ENCODE results near the gene SMYD1.
"Not testable (repeated sequence)": the region's sequence is repeated elsewhere in the genome, so short reads cannot be mapped to it uniquely, and the experiment has no call there.

Gene SMYD1

GRCh38 chr2:88036606-88037005, 31.0 kb upstream of the SMYD1 start:
- Histone ChIP-seq H3K4me1 (ENCODE audit: control insufficient read depth in 2 of 2, insufficient read depth in 2 of 2, low read length in 2 of 2) (no peaks in the 10 kb centered on the region), H3K27me3 (ENCODE audit: control insufficient read depth in 2 of 2, insufficient read depth in 2 of 2, low read length in 2 of 2) (no peaks in the 10 kb centered on the region), H3K9me3 (ENCODE audit: control insufficient read depth in 2 of 2, low read length in 2 of 2) (no peaks in the 10 kb centered on the region), H3K36me3 (ENCODE audit: control insufficient read depth in 2 of 2, insufficient read depth in 2 of 2, low read length in 2 of 2) (peaks cover 12 to 21% of the 10 kb centered on the region in 2 donors), H3K4me3 (ENCODE audit: low read length in 2 of 2) (no peak overlapping the region), H3K9ac (ENCODE audit: low read depth in 1 of 2, low read length in 2 of 2) (no peak overlapping the region), H3K27ac (ENCODE audit: low read depth in 2 of 2, low read length in 2 of 2) (peak overlapping the region in 1 of 2 donors; percentile 6)

- H3K4me3 ChIP-seq (ENCODE audit: low read length in 2 of 2), result no peak overlapping the region
- no peaks in the 10 kb centered on the region for H3K4me1 ChIP-seq (ENCODE audit: control insufficient read depth in 2 of 2, insufficient read depth in 2 of 2, low read length in 2 of 2)
- no peaks in the 10 kb centered on the region for H3K27me3 ChIP-seq (ENCODE audit: control insufficient read depth in 2 of 2, insufficient read depth in 2 of 2, low read length in 2 of 2)
- H3K36me3 ChIP-seq (ENCODE audit: control insufficient read depth in 2 of 2, insufficient read depth in 2 of 2, low read length in 2 of 2), result peaks cover 9 to 13% of the 10 kb centered on the region in 2 donors
- H3K9me3 ChIP-seq (ENCODE audit: control insufficient read depth in 2 of 2, low read length in 2 of 2), result no peaks in the 10 kb centered on the region
- no peak overlapping the region for H3K9ac ChIP-seq (ENCODE audit: low read depth in 1 of 2, low read length in 2 of 2)
- H3K27ac ChIP-seq (ENCODE audit: low read depth in 2 of 2, low read length in 2 of 2), result no peak overlapping the region
Observed at GRCh38 chr2:88038263-88039105, 29.1 kb upstream of the SMYD1 start.

GRCh38 chr2:88042476-88042875, 25.1 kb upstream of the SMYD1 start:
- Histone ChIP-seq H3K4me1 (ENCODE audit: control insufficient read depth in 2 of 2, insufficient read depth in 2 of 2, low read length in 2 of 2) (no peaks in the 10 kb centered on the region), H3K36me3 (ENCODE audit: control insufficient read depth in 2 of 2, insufficient read depth in 2 of 2, low read length in 2 of 2) (no peaks in the 10 kb centered on the region), H3K9ac (ENCODE audit: low read depth in 1 of 2, low read length in 2 of 2) (no peak overlapping the region), H3K27me3 (ENCODE audit: control insufficient read depth in 2 of 2, insufficient read depth in 2 of 2, low read length in 2 of 2) (no peaks in the 10 kb centered on the region), H3K9me3 (ENCODE audit: control insufficient read depth in 2 of 2, low read length in 2 of 2) (no peaks in the 10 kb centered on the region), H3K4me3 (ENCODE audit: low read length in 2 of 2) (no peak overlapping the region), H3K27ac (ENCODE audit: low read depth in 2 of 2, low read length in 2 of 2) (no peak overlapping the region)

GRCh38 chr2:88045561-88045960, 22.1 kb upstream of the SMYD1 start:
- not testable (repeated sequence) for H3K27ac ChIP-seq (ENCODE audit: low read depth in 2 of 2, low read length in 2 of 2); H3K4me3 ChIP-seq (ENCODE audit: low read length in 2 of 2); H3K9ac ChIP-seq (ENCODE audit: low read depth in 1 of 2, low read length in 2 of 2); H3K36me3 ChIP-seq (ENCODE audit: control insufficient read depth in 2 of 2, insufficient read depth in 2 of 2, low read length in 2 of 2); H3K4me1 ChIP-seq (ENCODE audit: control insufficient read depth in 2 of 2, insufficient read depth in 2 of 2, low read length in 2 of 2); H3K9me3 ChIP-seq (ENCODE audit: control insufficient read depth in 2 of 2, low read length in 2 of 2); H3K27me3 ChIP-seq (ENCODE audit: control insufficient read depth in 2 of 2, insufficient read depth in 2 of 2, low read length in 2 of 2)

GRCh38 chr2:88048541-88048940, 19.1 kb upstream of the SMYD1 start:
- Histone ChIP-seq H3K9ac (ENCODE audit: low read depth in 1 of 2, low read length in 2 of 2) (no peak overlapping the region), H3K27ac (ENCODE audit: low read depth in 2 of 2, low read length in 2 of 2) (no peak overlapping the region), H3K27me3 (ENCODE audit: control insufficient read depth in 2 of 2, insufficient read depth in 2 of 2, low read length in 2 of 2) (no peaks in the 10 kb centered on the region), H3K4me1 (ENCODE audit: control insufficient read depth in 2 of 2, insufficient read depth in 2 of 2, low read length in 2 of 2) (peaks cover 0 to 9% of the 10 kb centered on the region in 2 donors), H3K9me3 (ENCODE audit: control insufficient read depth in 2 of 2, low read length in 2 of 2) (no peaks in the 10 kb centered on the region), H3K4me3 (ENCODE audit: low read length in 2 of 2) (no peak overlapping the region), H3K36me3 (ENCODE audit: control insufficient read depth in 2 of 2, insufficient read depth in 2 of 2, low read length in 2 of 2) (peaks cover 4 to 7% of the 10 kb centered on the region in 2 donors)

- Histone ChIP-seq H3K4me3 (ENCODE audit: low read length in 2 of 2) (no peak overlapping the region), H3K9ac (ENCODE audit: low read depth in 1 of 2, low read length in 2 of 2) (no peak overlapping the region), H3K27me3 (ENCODE audit: control insufficient read depth in 2 of 2, insufficient read depth in 2 of 2, low read length in 2 of 2) (no peaks in the 10 kb centered on the region), H3K36me3 (ENCODE audit: control insufficient read depth in 2 of 2, insufficient read depth in 2 of 2, low read length in 2 of 2) (peaks cover 4 to 7% of the 10 kb centered on the region in 2 donors), H3K9me3 (ENCODE audit: control insufficient read depth in 2 of 2, low read length in 2 of 2) (no peaks in the 10 kb centered on the region), H3K27ac (ENCODE audit: low read depth in 2 of 2, low read length in 2 of 2) (no peak overlapping the region), H3K4me1 (ENCODE audit: control insufficient read depth in 2 of 2, insufficient read depth in 2 of 2, low read length in 2 of 2) (peaks cover 5 to 13% of the 10 kb centered on the region in 2 donors)
Observed at GRCh38 chr2:88049622-88050021, 18.0 kb upstream of the SMYD1 start.

- Histone ChIP-seq H3K9ac (ENCODE audit: low read depth in 1 of 2, low read length in 2 of 2) (no peak overlapping the region), H3K27me3 (ENCODE audit: control insufficient read depth in 2 of 2, insufficient read depth in 2 of 2, low read length in 2 of 2) (no peaks in the 10 kb centered on the region), H3K4me1 (ENCODE audit: control insufficient read depth in 2 of 2, insufficient read depth in 2 of 2, low read length in 2 of 2) (peaks cover 11 to 22% of the 10 kb centered on the region in 2 donors), H3K9me3 (ENCODE audit: control insufficient read depth in 2 of 2, low read length in 2 of 2) (no peaks in the 10 kb centered on the region), H3K4me3 (ENCODE audit: low read length in 2 of 2) (no peak overlapping the region), H3K27ac (ENCODE audit: low read depth in 2 of 2, low read length in 2 of 2) (no peak overlapping the region), H3K36me3 (ENCODE audit: control insufficient read depth in 2 of 2, insufficient read depth in 2 of 2, low read length in 2 of 2) (peaks cover 4 to 7% of the 10 kb centered on the region in 2 donors)
Observed at GRCh38 chr2:88051792-88052191, 15.8 kb upstream of the SMYD1 start.

GRCh38 chr2:88053296-88053695, 14.3 kb upstream of the SMYD1 start:
- H3K36me3 ChIP-seq (ENCODE audit: control insufficient read depth in 2 of 2, insufficient read depth in 2 of 2, low read length in 2 of 2), result peaks cover 4 to 7% of the 10 kb centered on the region in 2 donors
- no peaks in the 10 kb centered on the region for H3K9me3 ChIP-seq (ENCODE audit: control insufficient read depth in 2 of 2, low read length in 2 of 2)
- no peak overlapping the region for H3K9ac ChIP-seq (ENCODE audit: low read depth in 1 of 2, low read length in 2 of 2)
- no peaks in the 10 kb centered on the region for H3K27me3 ChIP-seq (ENCODE audit: control insufficient read depth in 2 of 2, insufficient read depth in 2 of 2, low read length in 2 of 2)
- peak overlapping the region in 1 of 2 donors; percentile 98 for H3K4me3 ChIP-seq (ENCODE audit: low read length in 2 of 2)
- H3K27ac ChIP-seq (ENCODE audit: low read depth in 2 of 2, low read length in 2 of 2), result no peak overlapping the region
- H3K4me1 ChIP-seq (ENCODE audit: control insufficient read depth in 2 of 2, insufficient read depth in 2 of 2, low read length in 2 of 2), result peaks cover 11 to 24% of the 10 kb centered on the region in 2 donors

- Histone ChIP-seq H3K9ac (ENCODE audit: low read depth in 1 of 2, low read length in 2 of 2) (peak overlapping the region; percentile 92 to 99), H3K27ac (ENCODE audit: low read depth in 2 of 2, low read length in 2 of 2) (peak overlapping the region; percentile 97), H3K36me3 (ENCODE audit: control insufficient read depth in 2 of 2, insufficient read depth in 2 of 2, low read length in 2 of 2) (peaks cover 4 to 6% of the 10 kb centered on the region in 2 donors), H3K4me3 (ENCODE audit: low read length in 2 of 2) (peak overlapping the region; percentile 70 to 98), H3K9me3 (ENCODE audit: control insufficient read depth in 2 of 2, low read length in 2 of 2) (no peaks in the 10 kb centered on the region), H3K4me1 (ENCODE audit: control insufficient read depth in 2 of 2, insufficient read depth in 2 of 2, low read length in 2 of 2) (peaks cover 11 to 24% of the 10 kb centered on the region in 2 donors), H3K27me3 (ENCODE audit: control insufficient read depth in 2 of 2, insufficient read depth in 2 of 2, low read length in 2 of 2) (no peaks in the 10 kb centered on the region)
Observed at GRCh38 chr2:88053934-88054781, 13.5 kb upstream of the SMYD1 start.

- H3K36me3 ChIP-seq (ENCODE audit: control insufficient read depth in 2 of 2, insufficient read depth in 2 of 2, low read length in 2 of 2), result peaks cover 2 to 4% of the 10 kb centered on the region in 2 donors
- peak overlapping the region; percentile 92 to 99 for H3K9ac ChIP-seq (ENCODE audit: low read depth in 1 of 2, low read length in 2 of 2)
- H3K4me3 ChIP-seq (ENCODE audit: low read length in 2 of 2), result peak overlapping the region; percentile 70 to 98
- peaks cover 11 to 24% of the 10 kb centered on the region in 2 donors for H3K4me1 ChIP-seq (ENCODE audit: control insufficient read depth in 2 of 2, insufficient read depth in 2 of 2, low read length in 2 of 2)
- H3K27me3 ChIP-seq (ENCODE audit: control insufficient read depth in 2 of 2, insufficient read depth in 2 of 2, low read length in 2 of 2), result no peaks in the 10 kb centered on the region
- peak overlapping the region; percentile 97 for H3K27ac ChIP-seq (ENCODE audit: low read depth in 2 of 2, low read length in 2 of 2)
- H3K9me3 ChIP-seq (ENCODE audit: control insufficient read depth in 2 of 2, low read length in 2 of 2), result no peaks in the 10 kb centered on the region
Observed at GRCh38 chr2:88054782-88055370, 12.7 kb upstream of the SMYD1 start.

Data from mucosa of rectum (tissue), 2 donors.